Osteoblast (primary cell): ENCODE data around the gene SFT2D2. TPM values are rescaled to one million over a fixed set of nuclear protein-coding genes. Genes with fewer than 3 reads are reported as not detected.

Experiments used
- DNase-seq: peaks from one replicate; pipeline ENCODE4 v3.0.0; 2011; ENCODE audit warnings: low spot score, mixed read lengths; ENCODE audit not compliant: insufficient read length; ENCODE audit errors: missing footprints
- H2AFZ ChIP-seq: 2 replicates; pipeline ENCODE4 v1.6.0; 2011; ENCODE audit warnings: mild to moderate bottlenecking, low read length
- H3K27ac ChIP-seq: 2 replicates; pipeline ENCODE4 v1.5.1; 2011; ENCODE audit warnings: mild to moderate bottlenecking, low read depth, low read length, moderate library complexity
- H3K27me3 ChIP-seq: 2 replicates; pipeline ENCODE4 v1.6.0; 2012; ENCODE audit warnings: mild to moderate bottlenecking, control low read depth, inconsistent platforms, low read length, moderate library complexity; ENCODE audit not compliant: insufficient read depth
- H3K36me3 ChIP-seq: 2 replicates; pipeline ENCODE4 v1.5.1; 2011; ENCODE audit warnings: mild to moderate bottlenecking, low read length, control low read depth, moderate library complexity; ENCODE audit not compliant: insufficient read depth
- H3K4me1 ChIP-seq: 2 replicates; pipeline ENCODE4 v1.5.1; 2011; ENCODE audit warnings: mild to moderate bottlenecking, low read length, control low read depth, moderate library complexity; ENCODE audit not compliant: insufficient read depth
- H3K4me2 ChIP-seq: 2 replicates; pipeline ENCODE4 v1.6.0; 2011; ENCODE audit warnings: mild to moderate bottlenecking, low read length; ENCODE audit not compliant: insufficient read depth
- H3K4me3 ChIP-seq: fragments of 200-600 bp; sonication (generic); 3 replicates; pipeline ENCODE4 v1.5.1; 2012; ENCODE audit warnings: mild to moderate bottlenecking, low read length, inconsistent platforms; ENCODE audit not compliant: insufficient read depth
- H3K79me2 ChIP-seq: 2 replicates; pipeline ENCODE4 v1.6.0; 2012; ENCODE audit warnings: mild to moderate bottlenecking, low read length, control low read depth, inconsistent platforms; ENCODE audit not compliant: insufficient read depth
- H3K9me3 ChIP-seq: 2 replicates; pipeline ENCODE4 v1.5.1; 2011; ENCODE audit warnings: low read depth, low read length, control low read depth
- H4K20me1 ChIP-seq: 2 replicates; pipeline ENCODE4 v1.6.0; 2012; ENCODE audit warnings: mild to moderate bottlenecking, low read length, control low read depth; ENCODE audit not compliant: insufficient read depth
- total RNA-seq: library from RNA; depleted of rRNA; stranded (reverse); fragments of >200 nt; gene quantifications from 2 replicates; pipeline ENCODE4 v1.2.3, GENCODE V29; 2012
- TF ChIP-seq, protein P1 (sequence below): IDR thresholded peaks from 2 replicates; pipeline ENCODE4 v1.5.1; 2011; ENCODE audit warnings: mild to moderate bottlenecking, low read depth, low read length, moderate library complexity; ENCODE audit errors: extremely low read depth

Gene SFT2D2
- total RNA-seq, 1 donor = 60.8 TPM

DNA sequence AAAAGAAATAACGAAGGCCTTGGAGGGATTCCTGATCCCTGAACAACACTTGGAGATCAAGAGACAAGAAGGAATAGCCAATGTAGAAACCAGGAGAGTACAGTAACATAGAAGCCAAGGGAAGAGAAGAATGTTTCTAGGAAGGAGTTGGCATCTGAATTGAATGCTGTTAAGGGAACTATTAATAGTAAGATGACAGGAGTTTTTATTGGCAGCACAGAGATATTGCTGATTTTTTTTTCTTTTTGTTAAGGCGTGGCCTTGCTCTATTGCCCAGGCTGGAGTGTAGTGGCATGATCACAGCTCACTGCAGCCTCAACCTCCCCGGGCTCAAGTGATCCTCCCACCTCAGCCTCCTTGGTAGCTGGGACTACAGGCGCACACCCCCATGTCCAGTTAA, 9.6 kb upstream of the SFT2D2 start:
- no peaks in the 10 kb centered on the region for H3K36me3 ChIP-seq
- no peak overlapping the region for H3K27ac ChIP-seq
- no peaks in the 10 kb centered on the region for H3K27me3 ChIP-seq
- H3K9me3 ChIP-seq = no peaks in the 10 kb centered on the region
- TF ChIP-seq, protein P1, sequence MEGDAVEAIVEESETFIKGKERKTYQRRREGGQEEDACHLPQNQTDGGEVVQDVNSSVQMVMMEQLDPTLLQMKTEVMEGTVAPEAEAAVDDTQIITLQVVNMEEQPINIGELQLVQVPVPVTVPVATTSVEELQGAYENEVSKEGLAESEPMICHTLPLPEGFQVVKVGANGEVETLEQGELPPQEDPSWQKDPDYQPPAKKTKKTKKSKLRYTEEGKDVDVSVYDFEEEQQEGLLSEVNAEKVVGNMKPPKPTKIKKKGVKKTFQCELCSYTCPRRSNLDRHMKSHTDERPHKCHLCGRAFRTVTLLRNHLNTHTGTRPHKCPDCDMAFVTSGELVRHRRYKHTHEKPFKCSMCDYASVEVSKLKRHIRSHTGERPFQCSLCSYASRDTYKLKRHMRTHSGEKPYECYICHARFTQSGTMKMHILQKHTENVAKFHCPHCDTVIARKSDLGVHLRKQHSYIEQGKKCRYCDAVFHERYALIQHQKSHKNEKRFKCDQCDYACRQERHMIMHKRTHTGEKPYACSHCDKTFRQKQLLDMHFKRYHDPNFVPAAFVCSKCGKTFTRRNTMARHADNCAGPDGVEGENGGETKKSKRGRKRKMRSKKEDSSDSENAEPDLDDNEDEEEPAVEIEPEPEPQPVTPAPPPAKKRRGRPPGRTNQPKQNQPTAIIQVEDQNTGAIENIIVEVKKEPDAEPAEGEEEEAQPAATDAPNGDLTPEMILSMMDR = no peak
- no peaks in the 10 kb centered on the region for H3K79me2 ChIP-seq
- no peaks in the 10 kb centered on the region for H3K4me1 ChIP-seq
- H3K4me3 ChIP-seq = no peak overlapping the region
- no peak overlapping the region for H2AFZ ChIP-seq
- no peak overlapping the region for H3K4me2 ChIP-seq
- H4K20me1 ChIP-seq = no peaks in the 10 kb centered on the region
- DNase-seq = no peak

DNA sequence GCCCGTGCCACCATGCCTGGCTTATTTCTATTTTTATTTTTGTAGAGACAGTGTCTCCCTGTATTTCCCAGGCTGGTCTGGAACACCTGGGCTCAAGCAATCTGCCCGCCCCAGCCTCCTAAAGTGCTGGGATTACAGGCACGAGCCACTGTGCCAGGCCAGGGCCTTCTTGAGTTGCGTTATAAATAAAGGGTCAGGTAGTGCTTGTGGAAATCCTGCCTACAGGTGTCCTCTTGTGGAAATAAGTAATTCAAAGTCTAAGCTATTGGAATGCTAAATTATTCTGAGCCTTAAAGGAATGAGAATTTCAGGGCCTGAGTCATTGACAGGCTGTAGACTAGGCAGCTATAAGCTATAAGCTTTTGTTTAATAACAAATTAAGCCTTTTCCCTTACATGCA, 8.1 kb upstream of the SFT2D2 start:
- no peak for DNase-seq
- H4K20me1 ChIP-seq = no peaks in the 10 kb centered on the region
- no peaks in the 10 kb centered on the region for H3K79me2 ChIP-seq
- H3K4me1 ChIP-seq = no peaks in the 10 kb centered on the region
- H3K27me3 ChIP-seq = no peaks in the 10 kb centered on the region
- H2AFZ ChIP-seq = no peak overlapping the region
- H3K27ac ChIP-seq = no peak overlapping the region
- H3K4me2 ChIP-seq = no peak overlapping the region
- H3K4me3 ChIP-seq = no peak overlapping the region
- no peaks in the 10 kb centered on the region for H3K36me3 ChIP-seq
- no peaks in the 10 kb centered on the region for H3K9me3 ChIP-seq
- TF ChIP-seq, protein P1 = no peak

DNA sequence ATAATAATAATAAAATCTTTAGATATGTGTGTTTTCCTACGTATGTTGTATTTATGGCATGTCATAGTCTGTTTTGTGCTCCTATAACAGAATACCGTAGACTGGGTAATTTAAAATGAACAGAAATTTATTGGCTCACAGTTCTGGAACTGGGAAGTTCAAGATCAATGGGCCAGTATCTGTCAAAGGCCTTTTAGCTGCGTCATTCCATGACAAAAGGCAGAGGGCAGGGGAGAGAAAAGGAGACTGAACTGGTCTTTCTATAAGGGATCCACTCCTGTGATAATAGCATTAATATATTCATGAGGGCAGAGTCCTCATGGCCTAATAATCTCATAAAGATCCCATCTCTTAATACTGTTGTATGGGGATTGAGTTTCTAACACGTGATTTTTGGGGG, 7.1 kb upstream of the SFT2D2 start:
- TF ChIP-seq, protein P1 = no peak
- Histone ChIP-seq H3K27me3 (no peaks in the 10 kb centered on the region), H3K9me3 (peaks cover 2% of the 10 kb centered on the region), H3K36me3 (no peaks in the 10 kb centered on the region), H2AFZ (no peak overlapping the region), H3K79me2 (no peaks in the 10 kb centered on the region), H4K20me1 (no peaks in the 10 kb centered on the region), H3K27ac (no peak overlapping the region), H3K4me2 (no peak overlapping the region), H3K4me3 (no peak overlapping the region), H3K4me1 (no peaks in the 10 kb centered on the region)
- DNase-seq = no peak

DNA sequence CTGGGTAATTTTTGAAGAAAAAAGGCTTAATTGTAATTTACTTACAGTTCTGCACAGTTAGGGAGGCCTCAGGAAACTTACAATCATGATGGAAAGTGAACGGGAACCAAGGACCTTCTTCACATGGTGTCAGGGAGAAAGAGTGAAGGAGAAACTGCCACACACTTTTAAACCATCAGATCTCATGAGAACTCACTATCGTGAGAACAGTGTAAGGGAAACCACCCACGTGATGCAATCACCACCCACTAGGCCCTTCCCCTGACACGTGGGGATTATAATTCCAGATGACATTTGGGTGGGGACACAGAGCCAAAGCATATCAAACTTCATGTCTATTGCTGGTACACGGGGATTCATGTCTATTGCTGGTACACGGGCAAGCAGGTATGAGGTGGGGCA, 5.3 kb upstream of the SFT2D2 start:
- Histone ChIP-seq H4K20me1 (no peaks in the 10 kb centered on the region), H2AFZ (no peak overlapping the region), H3K4me2 (no peak overlapping the region), H3K79me2 (peaks cover 1% of the 10 kb centered on the region), H3K27me3 (no peaks in the 10 kb centered on the region), H3K4me3 (no peak overlapping the region), H3K4me1 (no peaks in the 10 kb centered on the region), H3K9me3 (peaks cover 2% of the 10 kb centered on the region), H3K36me3 (no peaks in the 10 kb centered on the region), H3K27ac (no peak overlapping the region)
- TF ChIP-seq, protein P1 = no peak
- DNase-seq = no peak
